ENCODE results near the gene PCDH9. TPM values are rescaled to one million over a fixed set of nuclear protein-coding genes. Genes with fewer than 3 reads are reported as not detected.
"Not testable (repeated sequence)": the region's sequence is repeated elsewhere in the genome, so short reads cannot be mapped to it uniquely, and the experiment has no call there.

PCDH9 gene
- total and polyA plus RNA-seq, 2 of the 13 experiments (the other 11 are each of a cell fraction or from before 2014, with no cell fraction given): 0.09 TPM; not detected in 1

- intact Hi-C loops (cut with micrococcal nuclease; ENCODE audit: unreplicated experiment) (no loop called here), in situ Hi-C loops (cut with HindIII; ENCODE audit: extremely low pct_ligation_motif_present, low pct_unique_long_range_greater_than_20kb) (no loop called here)
- Histone ChIP-seq H4K20me1 (ENCODE audit: insufficient read depth, low read length) (no peaks in the 10 kb centered on the region), H3K4me1 (ENCODE audit: insufficient read depth, low read length) (no peaks in the 10 kb centered on the region), H3K4me3 (replicated peaks in 1 of 3; ENCODE audit: insufficient read depth in 1 of 3, low read depth in 2 of 3, low read length in 3 of 3) (no peak overlapping the region), H3K79me2 (ENCODE audit: insufficient read depth, low read length) (no peaks in the 10 kb centered on the region), H3K36me3 (replicated peaks in 1 of 2; ENCODE audit: control insufficient read depth in 1 of 2, insufficient read depth in 2 of 2, low read length in 2 of 2) (no peaks in the 10 kb centered on the region), H3K9ac (ENCODE audit: insufficient read depth, low read depth, low read length) (no peak overlapping the region), H3K9me3 (ENCODE audit: low read length) (no peaks in the 10 kb centered on the region), H3K27me3 (ENCODE audit: control insufficient read depth in 1 of 2, insufficient read depth in 2 of 2, low read length in 2 of 2) (no peaks in the 10 kb centered on the region), H3K4me2 (ENCODE audit: low read depth, low read length) (no peak overlapping the region), H2AFZ (ENCODE audit: low read length) (no peak overlapping the region), H3K27ac (ENCODE audit: extremely low read length, insufficient read depth, low read length) (no peak overlapping the region)
- ATAC-seq (no peak), FAIRE-seq (no peak), DNase-seq (ENCODE audit: low spot score) (no peak)
- 58% methylated on average over 10 of the region's 10 CpGs for WGBS (ENCODE audit: low lambda C conversion rate)
- CTCF ChIA-PET (ENCODE audit: low intra/inter-chr PET ratio, low total read pairs): no interaction called here
- no peak for TF ChIP-seq ZBTB34 (CRISPR knock-in tag; IDR thresholded peaks at IDR 0.05)
- TF ChIP-seq ZNF512 (CRISPR knock-in tag; IDR thresholded peaks at IDR 0.05): no peak
- no peak for TF ChIP-seq NFRKB (IDR thresholded peaks at IDR 0.05)
- TF ChIP-seq IRF9 (CRISPR knock-in tag; IDR thresholded peaks at IDR 0.05; ENCODE audit: borderline replicate concordance): no peak
- no peak for TF ChIP-seq TMF1 (CRISPR knock-in tag; IDR thresholded peaks at IDR 0.05; ENCODE audit: low read depth)
- no peak for TF ChIP-seq ZBTB20 (CRISPR knock-in tag; IDR thresholded peaks at IDR 0.05; ENCODE audit: borderline replicate concordance, low read depth)
- TF ChIP-seq RARA (CRISPR knock-in tag; IDR thresholded peaks at IDR 0.05): no peak
- TF ChIP-seq SP5 (CRISPR knock-in tag; IDR thresholded peaks at IDR 0.05; ENCODE audit: borderline replicate concordance, low read depth): no peak
- no peak for TF ChIP-seq ATF4 (CRISPR knock-in tag; IDR thresholded peaks at IDR 0.05)
- no TSS peak for BruUV-seq (replicated peaks)
- POLR2A ChIA-PET: no interaction called here
Observed at GRCh38 chr13:66623129-66623820, 606.9 kb downstream of the PCDH9 start.

GRCh38 chr13:66621906-66622447 lies 608.2 kb downstream of the PCDH9 start:
- CTCF ChIA-PET (ENCODE audit: low intra/inter-chr PET ratio, low total read pairs); H2AFZ ChIP-seq (ENCODE audit: low read length); ATAC-seq; H3K9me3 ChIP-seq (ENCODE audit: low read length); H3K4me1 ChIP-seq (ENCODE audit: insufficient read depth, low read length); DNase-seq (ENCODE audit: low spot score); in situ Hi-C loops (cut with HindIII; ENCODE audit: extremely low pct_ligation_motif_present, low pct_unique_long_range_greater_than_20kb); H3K27ac ChIP-seq (ENCODE audit: extremely low read length, insufficient read depth, low read length); intact Hi-C loops (cut with micrococcal nuclease; ENCODE audit: unreplicated experiment); H3K36me3 ChIP-seq (replicated peaks in 1 of 2; ENCODE audit: control insufficient read depth in 1 of 2, insufficient read depth in 2 of 2, low read length in 2 of 2); H3K9ac ChIP-seq (ENCODE audit: insufficient read depth, low read depth, low read length); H4K20me1 ChIP-seq (ENCODE audit: insufficient read depth, low read length); H3K27me3 ChIP-seq (ENCODE audit: control insufficient read depth in 1 of 2, insufficient read depth in 2 of 2, low read length in 2 of 2); H3K79me2 ChIP-seq (ENCODE audit: insufficient read depth, low read length); H3K4me2 ChIP-seq (ENCODE audit: low read depth, low read length); BruUV-seq (replicated peaks); H3K4me3 ChIP-seq (replicated peaks in 1 of 3; ENCODE audit: insufficient read depth in 1 of 3, low read depth in 2 of 3, low read length in 3 of 3); POLR2A ChIA-PET; FAIRE-seq: not testable (repeated sequence)
- 83% methylated on average over 12 of the region's 31 CpGs for WGBS (ENCODE audit: low lambda C conversion rate)
